Natural killer cell (primary cell): ENCODE measurements around the gene PLCH2. TPM values are rescaled to one million over a fixed set of nuclear protein-coding genes. Genes with fewer than 3 reads are reported as not detected.

Experiments used
- ATAC-seq, 3 donors: fragments of 150-1000 bp in 2 of 3; fragments of 200-7000 bp in 1 of 3; cut with Tn5 transposase; 1 replicate in 1 of 3; 2 replicates in 2 of 3; pipeline ENCODE4 v1.10.0; 2021; ENCODE audit warnings: mild to moderate bottlenecking in 2 of 3, moderate library complexity in 2 of 3
- DNase-seq, 2 donors: peaks; one replicate each; pipeline versions ENCODE4 v3.0.0 to v3.0.0-alpha.2; 2013 to 2021; ENCODE audit warnings: mixed read lengths in 1 of 2
- H3K27ac ChIP-seq: one replicate; pipeline ENCODE4 v1.5.1; 2013; ENCODE audit warnings: mild to moderate bottlenecking, low read length
- H3K27me3 ChIP-seq: one replicate; pipeline ENCODE4 v1.6.1; 2013; ENCODE audit warnings: low read length; ENCODE audit not compliant: control insufficient read depth, insufficient read depth
- H3K36me3 ChIP-seq: one replicate; pipeline ENCODE4 v1.6.1; 2013; ENCODE audit warnings: low read length; ENCODE audit not compliant: control insufficient read depth, insufficient read depth
- H3K4me1 ChIP-seq: one replicate; pipeline ENCODE4 v1.6.1; 2013; ENCODE audit warnings: low read length; ENCODE audit not compliant: control insufficient read depth, insufficient read depth
- H3K4me3 ChIP-seq: one replicate; pipeline ENCODE4 v1.5.1; 2013; ENCODE audit warnings: low read length
- H3K9me3 ChIP-seq: one replicate; pipeline ENCODE4 v1.6.1; 2013; ENCODE audit warnings: low read length; ENCODE audit not compliant: control insufficient read depth, insufficient read depth
- H3K27ac Mint-ChIP-seq, 2 donors: one replicate each; pipeline ENCODE4 v1.8.0; 2022; ENCODE audit warnings: mild to moderate bottlenecking in 2 of 2, mixed read lengths in 2 of 2, moderate library complexity in 1 of 2
- H3K27me3 Mint-ChIP-seq, 2 donors: one replicate each; pipeline ENCODE4 v1.8.0; 2022; ENCODE audit warnings: low read depth in 2 of 2, mixed read lengths in 2 of 2
- H3K36me3 Mint-ChIP-seq: one replicate; pipeline ENCODE4 v1.8.0; 2022; ENCODE audit warnings: mixed read lengths
- H3K4me1 Mint-ChIP-seq, 2 donors: one replicate each; pipeline ENCODE4 v1.8.0; 2022; ENCODE audit warnings: mixed read lengths in 2 of 2
- H3K4me3 Mint-ChIP-seq: one replicate; pipeline ENCODE4 v1.8.0; 2022; ENCODE audit warnings: mild to moderate bottlenecking, moderate library complexity, mixed read lengths
- H3K9me3 Mint-ChIP-seq, 2 donors: one replicate each; pipeline ENCODE4 v1.8.0; 2022; ENCODE audit warnings: mixed read lengths in 2 of 2
- CTCF ChIP-seq: fragments of 200-600 bp; IDR thresholded peaks from one replicate; pipeline ENCODE4 v1.8.0; 2022; ENCODE audit warnings: antibody characterized with exemption
- WGBS: methylation state at CpG from one replicate; pipeline ENCODE4 v1.1.7; 2013; ENCODE audit warnings: missing lambda C conversion rate; ENCODE audit not compliant: insufficient coverage; 5-methylcytosine and 5-hydroxymethylcytosine counted together
- intact Hi-C: fragments of 100-400 bp; cut with micrococcal nuclease; formaldehyde crosslinking; loops from one replicate; pipeline ENCODE4 v1.14.2; 2022
- total RNA-seq, 4 donors: library from RNA; stranded (reverse); fragments of 120-200 nt in 1 of 4; gene quantifications; one replicate each; pipeline versions ENCODE4 v1.2.3 to v1.2.4, GENCODE V29; 2013 to 2022

Gene PLCH2
- total RNA-seq, 3 donors from 2014 or later (not counting 1 experiment from before 2014, with no cell fraction given): 77.1 to 116 (median 106) TPM

GRCh38 chr1:2447276-2448097, 28.6 kb upstream of the PLCH2 start:
- Histone ChIP-seq H3K36me3 (no peaks in the 10 kb centered on the region), H3K27ac (no peak overlapping the region), H3K9me3 (no peaks in the 10 kb centered on the region), H3K27me3 (peaks cover 12% of the 10 kb centered on the region), H3K4me3 (no peak overlapping the region), H3K4me1 (peaks cover 12% of the 10 kb centered on the region)
- ATAC-seq: no peak
- Mint-ChIP-seq H3K27me3 (no peaks in the 10 kb centered on the region), H3K27ac (peak overlapping the region in 1 of 2 donors; percentile 42), H3K9me3 (no peaks in the 10 kb centered on the region), H3K4me1 (peaks cover 0 to 10% of the 10 kb centered on the region in 2 donors), H3K4me3 (no peak overlapping the region), H3K36me3 (no peaks in the 10 kb centered on the region)
- TF ChIP-seq CTCF: no peak
- 80% methylated on average over 23 of the region's 23 CpGs for WGBS
- intact Hi-C loops: no loop called here
- DNase-seq: no peak

DNA sequence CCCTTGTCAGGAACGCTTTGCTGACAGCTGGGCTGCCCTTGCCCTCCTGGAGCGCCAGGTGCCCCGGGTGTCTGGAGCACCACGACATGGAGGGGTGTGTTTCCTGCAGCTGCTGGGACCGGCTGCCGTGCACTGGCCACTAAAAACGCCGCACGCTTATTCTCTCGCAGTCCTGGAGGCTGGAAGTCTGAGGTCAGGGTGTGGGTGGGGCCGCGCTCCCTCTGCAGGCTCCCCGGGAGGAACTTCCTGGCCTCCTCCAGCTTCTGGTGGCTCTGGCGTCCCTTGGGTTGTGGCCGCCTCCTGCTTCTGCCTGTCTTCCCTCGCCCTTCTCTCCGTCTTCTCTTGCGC, 28.0 kb upstream of the PLCH2 start:
- ATAC-seq (no peak), DNase-seq (no peak)
- Histone ChIP-seq H3K4me1 (peaks cover 7% of the 10 kb centered on the region), H3K27ac (no peak overlapping the region), H3K4me3 (no peak overlapping the region), H3K36me3 (no peaks in the 10 kb centered on the region), H3K9me3 (no peaks in the 10 kb centered on the region), H3K27me3 (peaks cover 8% of the 10 kb centered on the region)
- TF ChIP-seq CTCF: no peak
- intact Hi-C loops: no loop called here
- peaks cover 0 to 10% of the 10 kb centered on the region in 2 donors for H3K4me1 Mint-ChIP-seq
- H3K4me3 Mint-ChIP-seq: no peak overlapping the region
- H3K9me3 Mint-ChIP-seq: no peaks in the 10 kb centered on the region
- 68% methylated on average over 18 of the region's 18 CpGs for WGBS
- H3K27ac Mint-ChIP-seq: no peak overlapping the region
- H3K27me3 Mint-ChIP-seq: no peaks in the 10 kb centered on the region
- H3K36me3 Mint-ChIP-seq: no peaks in the 10 kb centered on the region

DNA sequence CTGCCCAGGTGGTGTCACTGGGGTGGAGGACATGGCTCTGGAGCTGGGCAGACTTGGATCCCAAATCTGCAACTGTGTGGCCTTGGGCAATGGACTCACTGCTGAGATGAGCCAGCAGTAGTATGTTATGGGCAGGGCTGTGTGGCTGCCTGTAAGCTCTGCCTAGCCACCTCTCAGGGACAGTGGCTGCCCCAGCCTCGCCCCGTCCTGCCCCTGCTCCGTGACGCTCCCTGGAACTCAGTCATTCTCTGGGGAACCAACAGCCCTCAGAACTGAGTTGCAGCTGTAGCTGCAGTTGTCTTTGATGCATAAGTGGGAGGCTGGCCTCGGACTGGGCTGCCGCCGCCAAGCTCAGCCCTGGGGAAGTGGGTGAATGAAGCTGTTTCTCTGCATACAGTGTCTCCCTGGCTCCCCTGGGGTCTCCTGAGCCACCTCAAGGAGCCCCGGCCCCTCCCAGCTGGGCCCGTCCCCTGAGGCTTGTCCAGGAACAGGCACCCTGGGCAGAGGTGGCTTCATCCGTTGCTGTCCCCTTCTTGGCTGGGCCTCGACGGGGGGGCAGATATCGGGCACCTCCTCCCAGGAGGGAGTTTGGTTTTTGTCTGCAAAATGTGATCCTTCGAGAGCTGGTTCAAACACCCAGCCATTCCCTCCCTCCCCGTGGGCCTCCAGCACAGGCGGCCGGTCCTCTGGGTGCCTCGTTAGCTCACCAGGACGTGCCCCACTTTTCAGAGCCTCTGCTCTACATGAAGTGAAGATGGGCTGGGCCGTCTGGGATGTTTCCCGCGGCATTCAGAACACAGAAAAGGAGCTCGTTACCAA, 26.2 kb upstream of the PLCH2 start:
- H3K36me3 Mint-ChIP-seq: no peaks in the 10 kb centered on the region
- intact Hi-C loops: no loop called here
- H3K4me3 ChIP-seq: no peak overlapping the region
- no peaks in the 10 kb centered on the region for H3K9me3 Mint-ChIP-seq
- no peaks in the 10 kb centered on the region for H3K4me1 ChIP-seq
- no peaks in the 10 kb centered on the region for H3K27me3 ChIP-seq
- H3K27ac Mint-ChIP-seq: no peak overlapping the region
- no peak overlapping the region for H3K4me3 Mint-ChIP-seq
- DNase-seq (no peak), ATAC-seq (no peak)
- H3K27ac ChIP-seq: no peak overlapping the region
- H3K36me3 ChIP-seq: no peaks in the 10 kb centered on the region
- no peaks in the 10 kb centered on the region for H3K27me3 Mint-ChIP-seq
- TF ChIP-seq CTCF: no peak
- H3K9me3 ChIP-seq: no peaks in the 10 kb centered on the region
- WGBS: 86% methylated on average over 19 of the region's 23 CpGs
- H3K4me1 Mint-ChIP-seq: peaks cover 0 to 9% of the 10 kb centered on the region in 2 donors
